Endodermal cell (in vitro differentiated cells): ENCODE results near the gene SYT5. TPM values are rescaled to one million over a fixed set of nuclear protein-coding genes. Genes with fewer than 3 reads are reported as not detected.
A peak's percentile ranks its signal among the peaks of the same experiment; 100 is the strongest.

ENCODE experiments used
- DNase-seq: peaks from one replicate; pipeline ENCODE4 v3.0.0-alpha.2; 2017
- H3K27ac ChIP-seq: 2 replicates; pipeline ENCODE4 v1.5.1; 2013; ENCODE audit warnings: mild to moderate bottlenecking, low read depth, low read length, moderate library complexity
- H3K27me3 ChIP-seq: 2 replicates; pipeline ENCODE4 v1.6.1; 2013; ENCODE audit warnings: mild to moderate bottlenecking, low read length, moderate library complexity; ENCODE audit not compliant: insufficient read depth, control insufficient read depth, poor library complexity, severe bottlenecking
- H3K36me3 ChIP-seq: 2 replicates; pipeline ENCODE4 v1.7.0; 2013; ENCODE audit warnings: mild to moderate bottlenecking, low read length, moderate library complexity; ENCODE audit not compliant: control insufficient read depth, insufficient read depth
- H3K4me1 ChIP-seq: one replicate; pipeline ENCODE4 v1.7.0; 2013; ENCODE audit warnings: low read length; ENCODE audit not compliant: control insufficient read depth, insufficient read depth
- H3K4me3 ChIP-seq: 2 replicates; pipeline ENCODE4 v1.5.1; 2013; ENCODE audit warnings: mild to moderate bottlenecking, low read length, moderate library complexity
- H3K9ac ChIP-seq: 2 replicates; pipeline ENCODE4 v1.6.1; 2013; ENCODE audit warnings: mild to moderate bottlenecking, low read length, moderate library complexity; ENCODE audit not compliant: poor library complexity, severe bottlenecking; ENCODE audit errors: extremely low read depth
- H3K9me3 ChIP-seq: 2 replicates; pipeline ENCODE4 v1.6.1; 2013; ENCODE audit warnings: mild to moderate bottlenecking, low read length, moderate library complexity; ENCODE audit not compliant: control insufficient read depth
- H3K27ac Mint-ChIP-seq: 2 replicates; pipeline ENCODE4 v1.8.0; 2020; ENCODE audit warnings: mixed read lengths
- H3K27me3 Mint-ChIP-seq: 2 replicates; pipeline ENCODE4 v1.8.0; 2021; ENCODE audit warnings: mild to moderate bottlenecking, mixed read lengths; ENCODE audit not compliant: insufficient read depth
- H3K36me3 Mint-ChIP-seq: 2 replicates; pipeline ENCODE4 v1.8.0; 2020; ENCODE audit warnings: low read depth, mixed read lengths
- H3K4me1 Mint-ChIP-seq: 2 replicates; pipeline ENCODE4 v1.8.0; 2020; ENCODE audit warnings: mixed read lengths
- H3K4me3 Mint-ChIP-seq: 2 replicates; pipeline ENCODE4 v1.8.0; 2020; ENCODE audit warnings: mild to moderate bottlenecking, moderate library complexity, mixed read lengths
- H3K9me3 Mint-ChIP-seq: 2 replicates; pipeline ENCODE4 v1.8.0; 2020; ENCODE audit warnings: mild to moderate bottlenecking, mixed read lengths
- WGBS, 2 experiments: methylation state at CpG; one replicate each; pipeline versions ENCODE4 v1.1.5 to v1.1.7; 2013; ENCODE audit warnings: missing lambda C conversion rate in 2 of 2, mixed read lengths in 1 of 2; ENCODE audit not compliant: insufficient coverage in 1 of 2, insufficient read length in 1 of 2; 5-methylcytosine and 5-hydroxymethylcytosine counted together
- total RNA-seq, 2 donors: library from RNA; stranded (reverse); fragmentation: NEBNext Ultra II Directional in 1 of 2; extraction: Animal tissue kit (Norgen Biotek cat#: 25700) in 1 of 2; gene quantifications; 2 replicates in 1 of 2; 3 replicates in 1 of 2; pipeline ENCODE4 v1.2.1, GENCODE V29; 2021
- TF ChIP-seq, protein P1 (sequence below): fragments of 200-600 bp; sonication (generic); conservative IDR thresholded peaks from 2 replicates; pipeline ENCODE4 v1.5.0; 2021; ENCODE audit warnings: antibody characterized with exemption, mild to moderate bottlenecking

SYT5 gene
- total RNA-seq, 2 donors from 2014 or later = not detected

- Mint-ChIP-seq H3K27me3 (peaks cover 87% of the 10 kb centered on the region), H3K4me3 (no peak overlapping the region)
Observed at GRCh38 chr19:55181740-55182139, 1.7 kb upstream of the SYT5 start.

DNA sequence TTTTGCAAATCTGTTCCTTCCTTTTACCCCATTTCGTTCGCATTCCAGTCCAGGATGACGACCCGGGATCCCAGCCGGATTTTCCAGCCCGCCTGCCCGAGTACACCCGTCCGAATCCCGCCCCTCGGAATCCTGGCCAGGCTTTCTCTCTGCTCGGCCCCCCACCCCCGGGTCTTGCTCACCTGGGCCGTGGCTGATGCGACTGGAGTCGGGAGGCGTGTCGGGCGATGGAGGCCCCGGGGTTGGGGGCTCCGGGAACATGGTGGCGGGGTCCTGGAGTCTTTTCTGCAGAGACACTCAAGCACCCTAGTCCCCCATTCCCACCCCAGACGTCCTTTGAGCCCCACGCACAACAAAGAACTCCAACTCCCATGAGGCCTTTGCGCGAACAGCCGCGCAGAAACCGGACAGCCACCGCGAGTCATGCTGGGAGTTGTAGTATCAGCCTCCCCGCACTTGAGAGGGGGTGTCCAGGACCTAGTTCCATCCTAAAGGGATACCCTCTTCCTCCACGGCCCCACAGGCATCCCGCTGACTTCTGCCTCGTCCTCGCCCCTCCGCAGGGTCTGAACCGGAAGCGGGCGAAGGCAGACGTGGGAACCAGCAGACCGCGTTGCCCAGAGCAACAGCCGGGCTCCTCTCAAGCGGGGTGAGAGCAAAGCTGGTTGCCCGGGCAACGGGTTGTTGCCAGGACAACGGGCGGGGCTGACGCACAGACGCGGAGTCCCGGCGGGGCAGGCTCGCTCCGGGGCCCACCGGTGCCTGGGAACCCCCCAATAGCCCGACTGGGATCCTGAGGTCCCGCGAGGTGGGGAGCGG is 1.1 kb downstream of the SYT5 start:
- Mint-ChIP-seq H3K9me3 (no peaks in the 10 kb centered on the region), H3K27me3 (peaks cover 93% of the 10 kb centered on the region), H3K36me3 (no peaks in the 10 kb centered on the region), H3K4me3 (peak overlapping the region; percentile 47), H3K4me1 (peaks cover 3% of the 10 kb centered on the region), H3K27ac (peak overlapping the region; percentile 74)
- Histone ChIP-seq H3K27me3 (peaks cover 70% of the 10 kb centered on the region), H3K36me3 (no peaks in the 10 kb centered on the region), H3K4me1 (no peaks in the 10 kb centered on the region), H3K9ac (peak overlapping the region; percentile 47), H3K27ac (peak overlapping the region; percentile 93), H3K9me3 (no peaks in the 10 kb centered on the region), H3K4me3 (peak overlapping the region; percentile 78)
- TF ChIP-seq, protein P1, sequence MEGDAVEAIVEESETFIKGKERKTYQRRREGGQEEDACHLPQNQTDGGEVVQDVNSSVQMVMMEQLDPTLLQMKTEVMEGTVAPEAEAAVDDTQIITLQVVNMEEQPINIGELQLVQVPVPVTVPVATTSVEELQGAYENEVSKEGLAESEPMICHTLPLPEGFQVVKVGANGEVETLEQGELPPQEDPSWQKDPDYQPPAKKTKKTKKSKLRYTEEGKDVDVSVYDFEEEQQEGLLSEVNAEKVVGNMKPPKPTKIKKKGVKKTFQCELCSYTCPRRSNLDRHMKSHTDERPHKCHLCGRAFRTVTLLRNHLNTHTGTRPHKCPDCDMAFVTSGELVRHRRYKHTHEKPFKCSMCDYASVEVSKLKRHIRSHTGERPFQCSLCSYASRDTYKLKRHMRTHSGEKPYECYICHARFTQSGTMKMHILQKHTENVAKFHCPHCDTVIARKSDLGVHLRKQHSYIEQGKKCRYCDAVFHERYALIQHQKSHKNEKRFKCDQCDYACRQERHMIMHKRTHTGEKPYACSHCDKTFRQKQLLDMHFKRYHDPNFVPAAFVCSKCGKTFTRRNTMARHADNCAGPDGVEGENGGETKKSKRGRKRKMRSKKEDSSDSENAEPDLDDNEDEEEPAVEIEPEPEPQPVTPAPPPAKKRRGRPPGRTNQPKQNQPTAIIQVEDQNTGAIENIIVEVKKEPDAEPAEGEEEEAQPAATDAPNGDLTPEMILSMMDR = no peak
- 0 to 5% methylated on average over 27 to 61 of the region's 61 CpGs for WGBS, 2 experiments
- peak; percentile 93 for DNase-seq

More at GRCh38 chr19:55181740-55182139, 1.7 kb upstream of the SYT5 start:
- H3K27me3 ChIP-seq = peaks cover 58% of the 10 kb centered on the region
- H3K9me3 ChIP-seq = no peaks in the 10 kb centered on the region
- TF ChIP-seq, protein P1 = no peak
- H3K4me1 ChIP-seq = no peaks in the 10 kb centered on the region
- Mint-ChIP-seq H3K27ac (no peak overlapping the region), H3K4me1 (peaks cover 3% of the 10 kb centered on the region), H3K36me3 (no peaks in the 10 kb centered on the region), H3K9me3 (no peaks in the 10 kb centered on the region)
- WGBS, 2 experiments = 77% methylated on average over 14 to 20 of the region's 20 CpGs
- H3K27ac ChIP-seq = no peak overlapping the region
- DNase-seq = no peak
- no peak overlapping the region for H3K9ac ChIP-seq
- no peaks in the 10 kb centered on the region for H3K36me3 ChIP-seq
- H3K4me3 ChIP-seq = no peak overlapping the region

- TF ChIP-seq, protein P1 = no peak
- H3K27ac ChIP-seq = no peak overlapping the region
- 48 to 54% methylated on average over 2 of the region's 2 CpGs for WGBS, 2 experiments
- H3K4me3 ChIP-seq = no peak overlapping the region
- no peak overlapping the region for H3K9ac ChIP-seq
- H3K27ac Mint-ChIP-seq = no peak overlapping the region
- peaks cover 3% of the 10 kb centered on the region for H3K4me1 Mint-ChIP-seq
- H3K27me3 Mint-ChIP-seq = peaks cover 98% of the 10 kb centered on the region
- H3K9me3 ChIP-seq = no peaks in the 10 kb centered on the region
- DNase-seq = no peak
- H3K36me3 ChIP-seq = no peaks in the 10 kb centered on the region
- no peak overlapping the region for H3K4me3 Mint-ChIP-seq
- H3K4me1 ChIP-seq = no peaks in the 10 kb centered on the region
- peaks cover 81% of the 10 kb centered on the region for H3K27me3 ChIP-seq
- H3K36me3 Mint-ChIP-seq = no peaks in the 10 kb centered on the region
- H3K9me3 Mint-ChIP-seq = no peaks in the 10 kb centered on the region
Observed at GRCh38 chr19:55176076-55176475, 4.0 kb downstream of the SYT5 start.
